HG03103 (cell line): ENCODE data around the gene NFATC3.

Experiments
- ATAC-seq: cut with Tn5 transposase; IDR thresholded peaks from one replicate; pipeline ENCODE4 v1.9.1; 2021; ENCODE audit warnings: low read depth; ENCODE audit not compliant: unreplicated experiment

Gene NFATC3

GRCh38 chr16:68264128-68265077 lies 179.2 kb downstream of the NFATC3 start, which contains the start of gene SLC7A6:
Gene SLC7A6, plus strand, starts transcription at chr16:68264526. Its CDS starts 10,201 bp downstream, at chr16:68274727.
- ATAC-seq, result peak; percentile 55

GRCh38 chr16:68265078-68265920 lies 180.1 kb downstream of the NFATC3 start:
- ATAC-seq, result no peak

GRCh38 chr16:68267612-68268405 lies 182.6 kb downstream of the NFATC3 start:
- no peak for ATAC-seq

- no peak for ATAC-seq
Measured at GRCh38 chr16:68269793-68270192, 184.6 kb downstream of the NFATC3 start.

- no peak for ATAC-seq
Measured at GRCh38 chr16:68270353-68270752, 185.2 kb downstream of the NFATC3 start.

GRCh38 chr16:68272507-68273209 lies 187.5 kb downstream of the NFATC3 start:
- ATAC-seq, result no peak

- ATAC-seq, result no peak
Measured at GRCh38 chr16:68273459-68273858, 188.3 kb downstream of the NFATC3 start.

GRCh38 chr16:68273896-68274295 lies 188.7 kb downstream of the NFATC3 start:
- ATAC-seq, result no peak

- no peak for ATAC-seq
Measured at GRCh38 chr16:68274441-68274840, 189.3 kb downstream of the NFATC3 start.

- ATAC-seq, result no peak
Measured at GRCh38 chr16:68275611-68276191, 190.5 kb downstream of the NFATC3 start.

- ATAC-seq, result no peak
Measured at GRCh38 chr16:68276223-68276622, 191.1 kb downstream of the NFATC3 start.
